ENCODE measurements around the gene TF. TPM values are rescaled to one million over a fixed set of nuclear protein-coding genes. Genes with fewer than 3 reads are reported as not detected.

Gene TF
- total RNA-seq, 4 donors from 2014 or later = 0.70 to 2.4 TPM; not detected in 2

- Histone ChIP-seq H3K27me3 (no peaks in the 10 kb centered on the region), H3K9me3 (no peaks in the 10 kb centered on the region), H3K27ac (no peak overlapping the region), H3K4me1 (no peaks in the 10 kb centered on the region), H3K4me3 (no peak overlapping the region), H3K36me3 (no peaks in the 10 kb centered on the region)
- no peak for DNase-seq
- no peak for TF ChIP-seq POLR2A (IDR thresholded peaks at IDR 0.05)
- TF ChIP-seq CTCF (IDR thresholded peaks at IDR 0.05) = no peak
These were observed 7.0 kb downstream of the TF start for GRCh38 chr3:133753107-133753778.

- H3K4me1 ChIP-seq = no peaks in the 10 kb centered on the region
- H3K27me3 ChIP-seq = no peaks in the 10 kb centered on the region
- DNase-seq = no peak
- no peak for TF ChIP-seq POLR2A (IDR thresholded peaks at IDR 0.05)
- TF ChIP-seq CTCF (IDR thresholded peaks at IDR 0.05) = no peak
- H3K4me3 ChIP-seq = no peak overlapping the region
- H3K27ac ChIP-seq = no peak overlapping the region
- no peaks in the 10 kb centered on the region for H3K36me3 ChIP-seq
- no peaks in the 10 kb centered on the region for H3K9me3 ChIP-seq
These were observed 7.6 kb downstream of the TF start for GRCh38 chr3:133753779-133754164.

GRCh38 chr3:133754455-133754854 is 8.3 kb downstream of the TF start:
- H3K4me3 ChIP-seq = no peak overlapping the region
- no peaks in the 10 kb centered on the region for H3K9me3 ChIP-seq
- H3K36me3 ChIP-seq = no peaks in the 10 kb centered on the region
- no peaks in the 10 kb centered on the region for H3K4me1 ChIP-seq
- no peaks in the 10 kb centered on the region for H3K27me3 ChIP-seq
- no peak for TF ChIP-seq POLR2A (IDR thresholded peaks at IDR 0.05)
- no peak for DNase-seq
- H3K27ac ChIP-seq = no peak overlapping the region

GRCh38 chr3:133754973-133755828 is 9.0 kb downstream of the TF start:
- Histone ChIP-seq H3K9me3 (no peaks in the 10 kb centered on the region), H3K27me3 (no peaks in the 10 kb centered on the region), H3K36me3 (no peaks in the 10 kb centered on the region), H3K4me1 (no peaks in the 10 kb centered on the region), H3K27ac (no peak overlapping the region), H3K4me3 (no peak overlapping the region)
- no peak for TF ChIP-seq POLR2A (IDR thresholded peaks at IDR 0.05)
- TF ChIP-seq CTCF (IDR thresholded peaks at IDR 0.05) = no peak
- DNase-seq = no peak

GRCh38 chr3:133756716-133757694 is 10.8 kb downstream of the TF start:
- no peak for DNase-seq
- no peaks in the 10 kb centered on the region for H3K4me1 ChIP-seq
- H3K4me3 ChIP-seq = no peak overlapping the region
- TF ChIP-seq CTCF (IDR thresholded peaks at IDR 0.05) (no peak), POLR2A (IDR thresholded peaks at IDR 0.05) (no peak)
- H3K36me3 ChIP-seq = no peaks in the 10 kb centered on the region
- no peaks in the 10 kb centered on the region for H3K27me3 ChIP-seq
- H3K27ac ChIP-seq = no peak overlapping the region
- H3K9me3 ChIP-seq = no peaks in the 10 kb centered on the region
